Naive thymus-derived CD4-positive, alpha-beta T cell (primary cell): Measurements from ENCODE around the gene RBMS1. TPM values are rescaled to one million over a fixed set of nuclear protein-coding genes. Genes with fewer than 3 reads are reported as not detected.

Source experiments
- ATAC-seq: fragments of 150-1000 bp; cut with Tn5 transposase; 2 replicates; pipeline ENCODE4 v1.10.0; 2021; ENCODE audit warnings: mild to moderate bottlenecking, moderate library complexity
- CTCF ChIA-PET: fragments of 350-600 bp; sonication (Branson Sonifier 250); formaldehyde crosslinking; loops from one replicate; lab custom pipeline; 2021; ENCODE audit warnings: antibody characterized with exemption; lab: Charles Lee
- POLR2A ChIA-PET: fragments of 350-600 bp; sonication (Branson Sonifier 250); formaldehyde crosslinking; loops from one replicate; lab custom pipeline; 2021; ENCODE audit warnings: antibody characterized with exemption, inconsistent platforms; lab: Charles Lee
- DNase-seq, 9 donors: peaks; one replicate each; pipeline versions ENCODE4 v3.0.0 to v3.0.0-alpha.2; 2020 to 2022; ENCODE audit warnings: mixed read lengths in 1 of 9
- H3K27ac ChIP-seq: one replicate; pipeline ENCODE4 v1.7.0; 2013; ENCODE audit warnings: mild to moderate bottlenecking, low read depth, low read length, moderate library complexity
- H3K27me3 ChIP-seq, 2 donors: one replicate each; pipeline ENCODE4 v1.7.0; 2013; ENCODE audit warnings: low read length in 2 of 2, mild to moderate bottlenecking in 2 of 2, moderate library complexity in 2 of 2; ENCODE audit not compliant: control insufficient read depth in 2 of 2, insufficient read depth in 2 of 2
- H3K36me3 ChIP-seq, 3 experiments: 1 replicate in 2 of 3; 2 replicates in 1 of 3; pipeline ENCODE4 v1.7.0; 2013; ENCODE audit warnings: low read length in 3 of 3, mild to moderate bottlenecking in 3 of 3, moderate library complexity in 1 of 3; ENCODE audit not compliant: insufficient read depth in 3 of 3, control insufficient read depth in 2 of 3
- H3K4me1 ChIP-seq, 2 donors: one replicate each; pipeline ENCODE4 v1.7.0; 2013; ENCODE audit warnings: low read length in 2 of 2, mild to moderate bottlenecking in 2 of 2, moderate library complexity in 1 of 2; ENCODE audit not compliant: control insufficient read depth in 2 of 2, insufficient read depth in 2 of 2
- H3K4me3 ChIP-seq: 2 replicates; pipeline ENCODE4 v1.7.0; 2013; ENCODE audit warnings: mild to moderate bottlenecking, low read length
- H3K9me3 ChIP-seq, 3 experiments: 1 replicate in 2 of 3; 2 replicates in 1 of 3; pipeline ENCODE4 v1.7.0; 2013; ENCODE audit warnings: low read length in 3 of 3; ENCODE audit not compliant: control insufficient read depth in 2 of 3
- H3K27ac Mint-ChIP-seq, 9 donors: one replicate each; pipeline ENCODE4 v1.8.0; 2020 to 2022; ENCODE audit warnings: mixed read lengths in 9 of 9, mild to moderate bottlenecking in 8 of 9, moderate library complexity in 5 of 9, inconsistent platforms in 2 of 9
- H3K27me3 Mint-ChIP-seq, 5 donors: one replicate each; pipeline ENCODE4 v1.8.0; 2021 to 2022; ENCODE audit warnings: mixed read lengths in 5 of 5, mild to moderate bottlenecking in 1 of 5
- H3K36me3 Mint-ChIP-seq, 5 donors: one replicate each; pipeline ENCODE4 v1.8.0; 2020 to 2022; ENCODE audit warnings: mixed read lengths in 5 of 5, mild to moderate bottlenecking in 3 of 5, inconsistent platforms in 1 of 5
- H3K4me1 Mint-ChIP-seq, 7 donors: one replicate each; pipeline ENCODE4 v1.8.0; 2020 to 2022; ENCODE audit warnings: mixed read lengths in 7 of 7, mild to moderate bottlenecking in 3 of 7, inconsistent platforms in 1 of 7
- H3K4me3 Mint-ChIP-seq, 10 donors: one replicate each; pipeline ENCODE4 v1.8.0; 2020 to 2022; ENCODE audit warnings: mild to moderate bottlenecking in 10 of 10, mixed read lengths in 10 of 10, moderate library complexity in 6 of 10, inconsistent platforms in 2 of 10
- H3K9me3 Mint-ChIP-seq, 11 donors: one replicate each; pipeline ENCODE4 v1.8.0; 2020 to 2022; ENCODE audit warnings: mixed read lengths in 11 of 11, mild to moderate bottlenecking in 4 of 11, inconsistent platforms in 1 of 11, moderate library complexity in 1 of 11
- intact Hi-C, 2 donors: fragments of 100-400 bp; cut with micrococcal nuclease; formaldehyde crosslinking; loops; one replicate each; pipeline ENCODE4 v1.15.1; 2023
- polyA plus RNA-seq, 2 donors: library from polyadenylated mRNA; unstranded; fragments of 300-500 nt; fragmentation: Illumina TruSeq; gene quantifications; one replicate each; pipeline ENCODE4 v1.2.3, GENCODE V29; 2021
- total RNA-seq, 6 experiments: library from RNA in 5 of 6; stranded (reverse) in 5 of 6; gene quantifications; 1 replicate in 5 of 6; 2 replicates in 1 of 6; pipeline ENCODE4 v1.2.3 and lab custom pipeline; 2021 to 2026

RBMS1 gene
- total and polyA plus RNA-seq, 7 experiments from 2014 or later, result 74.4 to 137 (median 119) TPM

- intact Hi-C loops, result no loop called here
- no peak overlapping the region for H3K4me3 ChIP-seq
- peaks cover 0 to 7% of the 10 kb centered on the region in 2 donors for H3K4me1 ChIP-seq
- H3K27ac ChIP-seq, result no peak overlapping the region
- peaks cover 0 to 1% (median 0%) of the 10 kb centered on the region in 5 donors for H3K36me3 Mint-ChIP-seq
- H3K36me3 ChIP-seq, result no peaks in the 10 kb centered on the region
- CTCF ChIA-PET, result interaction anchor here (0.7 kb wide), 1 partner anchor 10 kb away, joined by 3 read pairs; no protein-coding TSS in a partner anchor
- H3K27me3 Mint-ChIP-seq, result no peaks in the 10 kb centered on the region
- ATAC-seq (no peak), DNase-seq (no peak)
- no peak overlapping the region for H3K4me3 Mint-ChIP-seq
- POLR2A ChIA-PET, result interaction anchor here (1.3 kb wide), 1 partner anchor 10 kb away, joined by 3 read pairs; no protein-coding TSS in a partner anchor
- H3K9me3 Mint-ChIP-seq, result peaks cover 0 to 3% (median 0%) of the 10 kb centered on the region in 11 donors
- H3K27me3 ChIP-seq, result no peaks in the 10 kb centered on the region
- no peaks in the 10 kb centered on the region for H3K9me3 ChIP-seq
- H3K27ac Mint-ChIP-seq, result no peak overlapping the region
- peaks cover 3 to 46% (median 40%) of the 10 kb centered on the region in 7 donors for H3K4me1 Mint-ChIP-seq
Measured at GRCh38 chr2:160513120-160513519, 19.5 kb upstream of the RBMS1 start.

GRCh38 chr2:160512491-160512890 is 18.9 kb upstream of the RBMS1 start:
- POLR2A ChIA-PET, result no interaction called here
- H3K27me3 ChIP-seq, result no peaks in the 10 kb centered on the region
- DNase-seq, result no peak
- H3K27ac ChIP-seq, result no peak overlapping the region
- H3K9me3 ChIP-seq, result no peaks in the 10 kb centered on the region
- H3K4me1 ChIP-seq, result peaks cover under 1 to 7% of the 10 kb centered on the region in 2 donors
- intact Hi-C loops, result no loop called here
- Mint-ChIP-seq H3K9me3 (peaks cover 0 to 3% (median 0%) of the 10 kb centered on the region in 11 donors), H3K27me3 (no peaks in the 10 kb centered on the region), H3K27ac (peak overlapping the region in 2 of 9 donors; percentile 9 to 77), H3K4me1 (peaks cover 3 to 48% (median 41%) of the 10 kb centered on the region in 7 donors), H3K4me3 (no peak overlapping the region), H3K36me3 (no peaks in the 10 kb centered on the region)
- CTCF ChIA-PET, result no interaction called here
- no peaks in the 10 kb centered on the region for H3K36me3 ChIP-seq
- no peak overlapping the region for H3K4me3 ChIP-seq
- ATAC-seq, result no peak

- H3K9me3 Mint-ChIP-seq, result peaks cover 0 to 3% (median 0%) of the 10 kb centered on the region in 11 donors
- H3K4me3 Mint-ChIP-seq, result no peak overlapping the region
- ATAC-seq (no peak), DNase-seq (no peak)
- Histone ChIP-seq H3K36me3 (no peaks in the 10 kb centered on the region), H3K27me3 (no peaks in the 10 kb centered on the region), H3K9me3 (no peaks in the 10 kb centered on the region), H3K4me1 (peaks cover 12% of the 10 kb centered on the region in 2 donors), H3K27ac (no peak overlapping the region), H3K4me3 (no peak overlapping the region)
- no peaks in the 10 kb centered on the region for H3K27me3 Mint-ChIP-seq
- ChIA-PET POLR2A (no interaction called here), CTCF (interaction anchor here (0.7 kb wide), 1 partner anchor 53 kb away, joined by 3 read pairs; no protein-coding TSS in a partner anchor)
- intact Hi-C loops, result no loop called here
- peaks cover 0 to 2% (median 0%) of the 10 kb centered on the region in 5 donors for H3K36me3 Mint-ChIP-seq
- peak overlapping the region in 1 of 9 donors; percentile 46 for H3K27ac Mint-ChIP-seq
- H3K4me1 Mint-ChIP-seq, result peaks cover 7 to 49% (median 42%) of the 10 kb centered on the region in 7 donors
Measured at GRCh38 chr2:160510617-160511016, 17.0 kb upstream of the RBMS1 start.

- Mint-ChIP-seq H3K36me3 (peaks cover 0 to 2% (median 0%) of the 10 kb centered on the region in 5 donors), H3K9me3 (peaks cover 0 to 3% (median 0%) of the 10 kb centered on the region in 11 donors), H3K27ac (no peak overlapping the region), H3K4me1 (peaks cover 7 to 48% (median 33%) of the 10 kb centered on the region in 7 donors), H3K4me3 (no peak overlapping the region), H3K27me3 (no peaks in the 10 kb centered on the region)
- Histone ChIP-seq H3K36me3 (no peaks in the 10 kb centered on the region), H3K4me1 (peaks cover 12% of the 10 kb centered on the region in 2 donors), H3K9me3 (no peaks in the 10 kb centered on the region), H3K27me3 (no peaks in the 10 kb centered on the region), H3K27ac (no peak overlapping the region), H3K4me3 (no peak overlapping the region)
- no peak for DNase-seq
- POLR2A ChIA-PET, result no interaction called here
- CTCF ChIA-PET, result no interaction called here
- intact Hi-C loops, result no loop called here
- ATAC-seq, result no peak
Measured at GRCh38 chr2:160509016-160509415, 15.4 kb upstream of the RBMS1 start.

GRCh38 chr2:160507464-160507863 is 13.9 kb upstream of the RBMS1 start:
- ATAC-seq (no peak), DNase-seq (no peak)
- no peaks in the 10 kb centered on the region for H3K27me3 ChIP-seq
- H3K4me3 Mint-ChIP-seq, result peak overlapping the region in 2 of 10 donors; percentile 4 to 67
- intact Hi-C loops, result loop anchor here (1.0 kb wide), 2 partner anchors 10 to 13 kb away; no protein-coding TSS in a partner anchor
- no peaks in the 10 kb centered on the region for H3K9me3 ChIP-seq
- peaks cover 12% of the 10 kb centered on the region in 2 donors for H3K4me1 ChIP-seq
- ChIA-PET CTCF (no interaction called here), POLR2A (interaction anchor here (0.6 kb wide), 1 partner anchor 463 kb away, joined by 3 read pairs; no protein-coding TSS in a partner anchor)
- no peaks in the 10 kb centered on the region for H3K36me3 ChIP-seq
- H3K36me3 Mint-ChIP-seq, result peaks cover 0 to 2% (median 0%) of the 10 kb centered on the region in 5 donors
- peak overlapping the region in 3 of 9 donors; percentile 58 to 80 (median 68) for H3K27ac Mint-ChIP-seq
- no peak overlapping the region for H3K27ac ChIP-seq
- H3K4me1 Mint-ChIP-seq, result peaks cover 7 to 46% (median 31%) of the 10 kb centered on the region in 7 donors
- no peaks in the 10 kb centered on the region for H3K27me3 Mint-ChIP-seq
- H3K9me3 Mint-ChIP-seq, result peaks cover 0 to 3% (median 0%) of the 10 kb centered on the region in 11 donors
- H3K4me3 ChIP-seq, result no peak overlapping the region

- ChIA-PET CTCF (no interaction called here), POLR2A (no interaction called here)
- DNase-seq (peak in 2 of 9 donors; percentile 12 to 18), ATAC-seq (no peak)
- peaks cover 0 to 2% (median 0%) of the 10 kb centered on the region in 5 donors for H3K36me3 Mint-ChIP-seq
- Histone ChIP-seq H3K27ac (no peak overlapping the region), H3K4me3 (no peak overlapping the region), H3K36me3 (no peaks in the 10 kb centered on the region), H3K27me3 (no peaks in the 10 kb centered on the region), H3K9me3 (no peaks in the 10 kb centered on the region), H3K4me1 (peaks cover 12% of the 10 kb centered on the region in 2 donors)
- no peaks in the 10 kb centered on the region for H3K27me3 Mint-ChIP-seq
- peaks cover 0 to under 1% (median 0%) of the 10 kb centered on the region in 11 donors for H3K9me3 Mint-ChIP-seq
- peak overlapping the region in 9 of 10 donors; percentile 15 to 83 (median 57) for H3K4me3 Mint-ChIP-seq
- peak overlapping the region; percentile 9 to 81 (median 58) for H3K27ac Mint-ChIP-seq
- peaks cover 8 to 42% (median 26%) of the 10 kb centered on the region in 7 donors for H3K4me1 Mint-ChIP-seq
- intact Hi-C loops, result loop anchor here (1.0 kb wide), 2 partner anchors 10 to 13 kb away; no protein-coding TSS in a partner anchor
Measured at GRCh38 chr2:160507046-160507407, 13.4 kb upstream of the RBMS1 start.
